Mesenchymal stem cell (in vitro differentiated cells and primary cell): ENCODE results near the gene OR1D5.

Experiments
- DNase-seq: peaks from one replicate; pipeline ENCODE4 v3.0.0-alpha.2; 2013
- H2AFZ ChIP-seq: one replicate; pipeline ENCODE4 v1.6.1; 2013; ENCODE audit warnings: low read depth, mild to moderate bottlenecking, control low read depth, inconsistent platforms, low read length, moderate library complexity
- H2AK5ac ChIP-seq: 2 replicates; pipeline ENCODE4 v1.6.1; 2013; ENCODE audit warnings: low read length, moderate library complexity, mild to moderate bottlenecking, inconsistent platforms; ENCODE audit not compliant: severe bottlenecking
- H2BK120ac ChIP-seq: one replicate; pipeline ENCODE4 v1.6.1; 2013; ENCODE audit warnings: low read depth, mild to moderate bottlenecking, inconsistent platforms, low read length, moderate library complexity
- H2BK12ac ChIP-seq, 2 experiments: one replicate each; pipeline ENCODE4 v1.6.1; 2013; ENCODE audit warnings: inconsistent platforms in 2 of 2, low read length in 2 of 2, mild to moderate bottlenecking in 2 of 2, moderate library complexity in 2 of 2, control low read depth in 1 of 2
- H2BK15ac ChIP-seq: one replicate; pipeline ENCODE4 v1.6.1; 2013; ENCODE audit warnings: mild to moderate bottlenecking, low read depth, inconsistent platforms; ENCODE audit not compliant: poor library complexity, severe bottlenecking
- H2BK5ac ChIP-seq: 2 replicates; pipeline ENCODE4 v1.6.1; 2013; ENCODE audit warnings: low read depth, mild to moderate bottlenecking, low read length, control low read depth, inconsistent platforms; ENCODE audit not compliant: poor library complexity, severe bottlenecking
- H3K14ac ChIP-seq, 2 experiments: one replicate each; pipeline ENCODE4 v1.6.1; 2013; ENCODE audit warnings: inconsistent platforms in 2 of 2, low read length in 2 of 2, control low read depth in 1 of 2, mild to moderate bottlenecking in 1 of 2, moderate library complexity in 1 of 2
- H3K18ac ChIP-seq, 2 experiments: one replicate each; pipeline ENCODE4 v1.6.1; 2013; ENCODE audit warnings: inconsistent platforms in 2 of 2, low read length in 2 of 2, control low read depth in 1 of 2, low read depth in 1 of 2, mild to moderate bottlenecking in 1 of 2
- H3K23ac ChIP-seq, 2 experiments: one replicate each; pipeline ENCODE4 v1.6.1; 2013; ENCODE audit warnings: inconsistent platforms in 2 of 2, low read length in 2 of 2, mild to moderate bottlenecking in 2 of 2, moderate library complexity in 2 of 2, control low read depth in 1 of 2
- H3K27ac ChIP-seq: 2 replicates; pipeline ENCODE4 v1.5.1; 2013; ENCODE audit warnings: mild to moderate bottlenecking, moderate library complexity, low read length, control low read depth, inconsistent platforms; ENCODE audit not compliant: poor library complexity, severe bottlenecking
- H3K27me3 ChIP-seq, 2 experiments: 2 replicates each; pipeline versions ENCODE4 v1.6.1 to v1.7.0; 2013; ENCODE audit warnings: low read length in 2 of 2, mild to moderate bottlenecking in 2 of 2, moderate library complexity in 2 of 2, control low read depth in 1 of 2, inconsistent platforms in 1 of 2; ENCODE audit not compliant: control insufficient read depth in 1 of 2, insufficient read depth in 1 of 2
- H3K36me3 ChIP-seq, 2 experiments: 2 replicates each; pipeline versions ENCODE4 v1.6.1 to v1.7.0; 2013; ENCODE audit warnings: low read length in 2 of 2, control low read depth in 1 of 2, inconsistent platforms in 1 of 2, low read depth in 1 of 2, mild to moderate bottlenecking in 1 of 2; ENCODE audit not compliant: insufficient read depth in 2 of 2, control insufficient read depth in 1 of 2
- H3K4ac ChIP-seq, 2 experiments: one replicate each; pipeline ENCODE4 v1.6.1; 2013; ENCODE audit warnings: inconsistent platforms in 2 of 2, low read length in 2 of 2, mild to moderate bottlenecking in 2 of 2, moderate library complexity in 2 of 2, control low read depth in 1 of 2, low read depth in 1 of 2
- H3K4me1 ChIP-seq: 2 replicates; pipeline ENCODE4 v1.6.1; 2013; ENCODE audit warnings: low read depth, low read length, control low read depth; ENCODE audit not compliant: control insufficient read depth, insufficient read depth
- H3K4me2 ChIP-seq: 2 replicates; pipeline ENCODE4 v1.6.1; 2013; ENCODE audit warnings: low read length, mild to moderate bottlenecking, inconsistent platforms; ENCODE audit not compliant: poor library complexity, severe bottlenecking
- H3K4me3 ChIP-seq, 2 experiments: 2 replicates each; pipeline versions ENCODE4 v1.5.1 to v1.7.0; 2013; ENCODE audit warnings: low read length in 2 of 2, mild to moderate bottlenecking in 2 of 2, control low read depth in 1 of 2, low read depth in 1 of 2; ENCODE audit not compliant: insufficient read depth in 1 of 2
- H3K79me1 ChIP-seq: replicated peaks from 2 replicates; pipeline ENCODE4 v1.6.1; 2013; ENCODE audit warnings: mild to moderate bottlenecking, control low read depth, low read length, inconsistent platforms; ENCODE audit not compliant: poor library complexity, severe bottlenecking
- H3K9ac ChIP-seq: 2 replicates; pipeline ENCODE4 v1.7.0; 2013; ENCODE audit warnings: mild to moderate bottlenecking, low read length, moderate library complexity
- H3K9me3 ChIP-seq: 2 replicates; pipeline ENCODE4 v1.7.0; 2013; ENCODE audit warnings: mild to moderate bottlenecking, low read length; ENCODE audit not compliant: control insufficient read depth
- H4K8ac ChIP-seq: one replicate; pipeline ENCODE4 v1.6.1; 2013; ENCODE audit warnings: inconsistent platforms, mild to moderate bottlenecking, low read length, moderate library complexity
- H4K91ac ChIP-seq: one replicate; pipeline ENCODE4 v1.6.1; 2013; ENCODE audit warnings: mild to moderate bottlenecking, low read length, inconsistent platforms
- WGBS: methylation state at CpG from one replicate; pipeline ENCODE4 v1.1.7; 2013; ENCODE audit warnings: mixed read lengths; 5-methylcytosine and 5-hydroxymethylcytosine counted together

Gene OR1D5

DNA sequence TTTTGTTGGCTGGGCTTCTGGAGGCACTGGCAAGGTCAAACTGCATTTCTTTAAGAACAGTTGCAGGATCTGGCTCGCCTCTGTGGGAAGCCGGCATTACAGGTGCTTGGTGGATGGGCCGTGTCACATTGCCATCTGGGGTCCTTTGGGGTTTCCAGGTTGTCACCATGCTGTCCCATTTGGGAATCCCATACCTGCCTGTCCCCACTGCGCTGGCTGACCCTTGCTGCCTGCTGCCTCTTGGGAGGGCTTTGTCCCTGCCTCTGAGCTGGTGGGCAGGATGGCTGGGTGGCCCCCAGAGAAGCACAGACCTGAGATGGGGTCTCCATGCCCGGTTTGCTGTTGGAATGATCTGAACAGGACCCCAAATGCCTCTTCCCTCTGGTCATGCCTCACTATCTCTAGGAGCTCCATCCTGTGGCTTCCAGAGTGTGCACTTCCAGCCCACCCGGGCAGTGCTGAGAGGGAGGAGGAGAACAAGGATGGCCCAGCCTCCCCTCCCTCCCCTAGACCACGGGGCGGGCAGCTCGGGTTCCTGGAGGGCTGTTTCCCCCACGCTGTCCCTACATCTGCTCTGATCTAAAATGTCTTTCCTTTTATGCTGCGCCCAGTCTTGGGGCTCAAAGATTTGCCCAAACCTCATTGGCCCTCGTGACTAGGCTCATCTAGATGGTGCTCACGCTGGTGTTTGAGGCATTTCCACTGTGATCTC is 28.0 kb downstream of the OR1D5 start:
- Histone ChIP-seq H2AK5ac (no peak overlapping the region), H3K4ac (no peak overlapping the region), H3K4me3 (no peak overlapping the region), H3K23ac (no peak overlapping the region), H3K14ac (no peak overlapping the region), H2AFZ (no peak overlapping the region), H3K79me1 (no peaks in the 10 kb centered on the region), H2BK15ac (no peak overlapping the region), H3K27me3 (peaks cover 6 to 32% of the 10 kb centered on the region in 2 experiments), H3K18ac (no peak overlapping the region), H2BK12ac (no peak overlapping the region), H3K4me1 (peaks cover 4% of the 10 kb centered on the region), H3K4me2 (no peak overlapping the region), H3K9me3 (no peaks in the 10 kb centered on the region), H2BK120ac (no peak overlapping the region), H3K9ac (no peak overlapping the region), H4K8ac (no peak overlapping the region), H3K36me3 (peaks cover 0 to 20% of the 10 kb centered on the region in 2 experiments), H4K91ac (no peak overlapping the region), H3K27ac (no peak overlapping the region), H2BK5ac (no peak overlapping the region)
- WGBS, result 73% methylated on average over 12 of the region's 13 CpGs
- no peak for DNase-seq

DNA sequence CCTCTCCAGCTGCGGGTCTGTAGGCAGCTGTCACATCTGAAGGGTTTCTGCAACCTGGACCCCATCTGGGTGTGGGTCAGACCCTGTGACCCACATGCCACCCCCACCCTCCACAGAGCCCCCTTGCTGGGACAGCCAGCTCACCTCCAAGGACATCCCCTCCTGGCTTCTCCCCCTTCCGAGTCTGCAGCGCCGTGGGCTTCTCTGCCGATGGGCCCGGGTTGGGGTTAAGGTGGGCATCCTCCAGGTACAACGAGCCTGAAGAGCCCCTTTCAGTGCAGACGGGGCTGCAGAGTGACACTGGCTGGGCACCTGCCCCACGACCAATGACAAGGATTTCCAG is 28.9 kb downstream of the OR1D5 start:
- no peak overlapping the region for H4K8ac ChIP-seq
- H3K18ac ChIP-seq, result no peak overlapping the region
- H2AK5ac ChIP-seq, result no peak overlapping the region
- peaks cover 6 to 29% of the 10 kb centered on the region in 2 experiments for H3K27me3 ChIP-seq
- no peaks in the 10 kb centered on the region for H3K9me3 ChIP-seq
- H4K91ac ChIP-seq, result no peak overlapping the region
- H3K14ac ChIP-seq, result no peak overlapping the region
- DNase-seq, result no peak
- no peak overlapping the region for H2AFZ ChIP-seq
- peaks cover 0 to 20% of the 10 kb centered on the region in 2 experiments for H3K36me3 ChIP-seq
- H3K27ac ChIP-seq, result no peak overlapping the region
- H3K23ac ChIP-seq, result no peak overlapping the region
- no peaks in the 10 kb centered on the region for H3K79me1 ChIP-seq
- no peak overlapping the region for H3K9ac ChIP-seq
- H2BK120ac ChIP-seq, result no peak overlapping the region
- no peak overlapping the region for H3K4me3 ChIP-seq
- no peak overlapping the region for H3K4ac ChIP-seq
- no peak overlapping the region for H2BK5ac ChIP-seq
- H2BK15ac ChIP-seq, result no peak overlapping the region
- H3K4me2 ChIP-seq, result no peak overlapping the region
- H3K4me1 ChIP-seq, result peaks cover 4% of the 10 kb centered on the region
- H2BK12ac ChIP-seq, result no peak overlapping the region
- 91% methylated on average over 9 of the region's 9 CpGs for WGBS

DNA sequence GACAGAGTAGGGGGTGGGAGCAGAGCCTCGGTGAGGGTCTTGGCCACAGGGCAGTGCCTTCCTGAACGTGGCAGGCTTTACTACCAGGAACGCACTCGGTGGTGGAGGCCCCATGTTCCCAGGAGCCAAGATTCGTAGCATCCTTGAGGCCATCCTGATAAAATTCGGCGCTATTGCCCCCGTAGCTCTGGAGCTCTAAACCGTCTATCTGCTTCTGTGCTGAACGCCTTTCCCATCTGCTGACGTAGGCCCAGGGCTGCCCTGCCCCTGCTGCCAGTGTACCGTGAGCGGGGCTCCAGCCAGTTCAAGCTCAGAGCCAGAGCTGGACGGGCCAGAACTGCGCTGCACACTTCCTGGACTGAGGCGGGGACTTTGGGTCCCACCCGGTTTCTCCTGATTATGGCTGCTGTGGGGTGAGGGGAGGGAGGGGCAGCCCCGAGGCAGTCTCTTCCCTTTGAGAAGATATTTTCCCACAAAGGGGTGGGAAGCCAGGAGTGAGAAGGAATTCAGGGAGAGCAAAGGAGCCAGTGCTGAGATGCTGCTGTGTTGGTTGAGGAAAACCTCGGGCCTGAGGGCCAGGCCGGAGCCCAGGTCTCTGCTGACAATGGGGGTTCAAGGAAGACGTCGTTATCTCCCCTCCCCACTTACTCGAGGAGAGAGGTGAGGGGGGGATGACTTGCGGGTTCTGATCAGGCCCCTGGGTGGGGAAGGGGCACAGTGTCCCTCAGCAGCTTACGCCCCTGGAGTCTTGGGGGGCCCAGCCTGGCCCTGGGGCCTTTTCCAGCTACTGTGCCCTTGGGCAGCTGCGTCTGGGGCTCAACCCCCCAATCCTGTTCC is 29.4 kb downstream of the OR1D5 start:
- no peak overlapping the region for H3K9ac ChIP-seq
- H3K27me3 ChIP-seq, result peaks cover 6 to 29% of the 10 kb centered on the region in 2 experiments
- no peak overlapping the region for H2BK12ac ChIP-seq
- no peak overlapping the region for H2AFZ ChIP-seq
- no peak overlapping the region for H2BK15ac ChIP-seq
- no peak overlapping the region for H3K14ac ChIP-seq
- no peak overlapping the region for H2BK5ac ChIP-seq
- H3K4me1 ChIP-seq, result peaks cover 3% of the 10 kb centered on the region
- no peak overlapping the region for H3K18ac ChIP-seq
- H3K27ac ChIP-seq, result no peak overlapping the region
- H3K4ac ChIP-seq, result no peak overlapping the region
- H3K4me3 ChIP-seq, result no peak overlapping the region
- DNase-seq, result no peak
- no peaks in the 10 kb centered on the region for H3K9me3 ChIP-seq
- H3K79me1 ChIP-seq, result no peaks in the 10 kb centered on the region
- no peak overlapping the region for H4K8ac ChIP-seq
- no peak overlapping the region for H3K23ac ChIP-seq
- H2AK5ac ChIP-seq, result no peak overlapping the region
- peaks cover 0 to 20% of the 10 kb centered on the region in 2 experiments for H3K36me3 ChIP-seq
- H4K91ac ChIP-seq, result no peak overlapping the region
- H2BK120ac ChIP-seq, result no peak overlapping the region
- no peak overlapping the region for H3K4me2 ChIP-seq
- WGBS, result 90% methylated on average over 23 of the region's 26 CpGs

DNA sequence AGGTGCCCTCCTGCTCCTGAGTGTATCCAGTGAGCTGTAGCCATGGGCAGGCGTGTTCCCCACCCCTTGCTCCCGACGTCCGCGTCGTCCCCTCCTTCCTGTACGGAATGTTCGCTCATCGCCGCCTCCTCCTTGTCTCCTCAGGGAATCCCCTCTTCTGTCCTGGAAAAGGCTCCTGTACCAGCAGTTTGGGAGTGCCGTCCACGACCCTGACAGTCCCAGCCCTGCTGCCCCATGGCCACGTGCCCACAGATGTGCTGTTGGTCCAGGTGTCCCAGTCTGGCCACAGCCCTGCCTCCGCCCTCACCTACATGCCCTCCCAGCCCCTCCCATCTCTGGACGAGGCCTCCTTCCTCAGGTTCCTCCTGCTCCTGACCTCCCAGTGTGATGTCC is 30.2 kb downstream of the OR1D5 start:
- H3K18ac ChIP-seq, result no peak overlapping the region
- peaks cover 2% of the 10 kb centered on the region for H3K4me1 ChIP-seq
- no peak overlapping the region for H2AFZ ChIP-seq
- H3K4me3 ChIP-seq, result no peak overlapping the region
- no peaks in the 10 kb centered on the region for H3K9me3 ChIP-seq
- no peak overlapping the region for H3K14ac ChIP-seq
- no peak overlapping the region for H2BK5ac ChIP-seq
- no peak overlapping the region for H2BK12ac ChIP-seq
- H3K79me1 ChIP-seq, result no peaks in the 10 kb centered on the region
- no peak overlapping the region for H2BK15ac ChIP-seq
- no peak for DNase-seq
- H3K4ac ChIP-seq, result no peak overlapping the region
- H3K4me2 ChIP-seq, result no peak overlapping the region
- 90% methylated on average over 14 of the region's 15 CpGs for WGBS
- H4K8ac ChIP-seq, result no peak overlapping the region
- H3K27ac ChIP-seq, result no peak overlapping the region
- peaks cover 0 to 20% of the 10 kb centered on the region in 2 experiments for H3K36me3 ChIP-seq
- peaks cover 6 to 29% of the 10 kb centered on the region in 2 experiments for H3K27me3 ChIP-seq
- H2AK5ac ChIP-seq, result no peak overlapping the region
- no peak overlapping the region for H3K23ac ChIP-seq
- no peak overlapping the region for H2BK120ac ChIP-seq
- H3K9ac ChIP-seq, result no peak overlapping the region
- H4K91ac ChIP-seq, result no peak overlapping the region
